ENCODE measurements around the gene OR13C4.
"Not testable (repeated sequence)": the region's sequence is repeated elsewhere in the genome, so short reads cannot be mapped to it uniquely, and the experiment has no call there.

Gene OR13C4

DNA sequence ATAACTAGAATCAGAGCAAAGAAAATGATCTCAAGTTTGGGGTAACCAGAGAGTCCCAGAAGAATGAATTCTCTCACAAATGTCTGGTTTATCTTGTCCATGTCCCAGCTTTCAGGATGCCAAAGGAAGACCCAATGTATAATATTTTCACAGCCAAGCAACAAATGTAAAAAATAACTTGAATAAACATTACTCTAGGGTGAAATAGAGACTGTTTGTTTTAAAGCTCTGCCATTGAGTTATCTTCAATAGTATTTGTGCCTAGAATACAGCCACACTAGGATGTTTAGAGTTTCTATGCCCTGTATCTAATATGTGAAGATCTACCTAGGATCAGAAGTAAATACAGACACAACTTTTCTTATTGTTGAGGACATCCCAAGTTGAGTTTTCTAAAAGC, at the start of gene OR13C4:
OR13C4 (minus strand) TSS at position 101 of the 400 bp plus-strand sequence; CDS start at position 101, 0 bp downstream.
- no peak for DNase-seq (ENCODE audit: low read depth)

GRCh38 chr9:104575456-104575855, 48.4 kb upstream of the OR13C4 start:
- DNase-seq (ENCODE audit: low read depth): peak; percentile 5

DNA sequence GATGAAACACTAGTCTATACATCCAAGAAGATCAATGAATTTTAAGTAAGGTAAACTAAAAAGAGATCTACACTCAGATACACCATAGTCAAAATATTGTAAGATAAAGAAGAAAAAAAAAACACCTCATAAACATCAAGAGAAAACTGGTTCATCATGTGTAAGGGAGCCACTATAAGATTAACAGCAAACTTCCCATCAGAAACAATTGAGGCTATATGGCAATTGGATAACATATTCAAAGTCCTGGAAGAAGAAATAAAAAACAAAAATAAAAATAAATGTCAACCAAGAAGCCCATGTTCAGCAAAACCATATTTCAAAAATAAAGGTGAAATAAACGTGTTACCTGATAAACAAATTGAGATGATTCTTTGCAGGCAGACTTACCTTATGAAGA, 45.6 kb upstream of the OR13C4 start:
- DNase-seq (ENCODE audit: low read depth): no peak

- no peak for DNase-seq (ENCODE audit: low read depth)
Observed at GRCh38 chr9:104568868-104569267, 41.9 kb upstream of the OR13C4 start, which contains the start of gene OR13C8. Gene OR13C8, plus strand, starts transcription at chr9:104569168. Its CDS starts 0 bp downstream, at chr9:104569168.

- DNase-seq (ENCODE audit: low read depth): no peak
Observed at GRCh38 chr9:104564358-104564757, 37.3 kb upstream of the OR13C4 start.

- DNase-seq (ENCODE audit: low read depth): no peak
Observed at GRCh38 chr9:104556830-104557634, 30.0 kb upstream of the OR13C4 start.

- DNase-seq (ENCODE audit: low read depth): no peak
Observed at GRCh38 chr9:104555521-104555920, 28.5 kb upstream of the OR13C4 start.

GRCh38 chr9:104553261-104553660, 26.3 kb upstream of the OR13C4 start:
- DNase-seq (ENCODE audit: low read depth): no peak

GRCh38 chr9:104544644-104545043, 17.6 kb upstream of the OR13C4 start:
- DNase-seq (ENCODE audit: low read depth): no peak

- DNase-seq (ENCODE audit: low read depth): no peak
Observed at GRCh38 chr9:104539275-104539674, 12.3 kb upstream of the OR13C4 start.

GRCh38 chr9:104536756-104537155, 9.7 kb upstream of the OR13C4 start, which contains the start of gene OR13C3:
Gene OR13C3, minus strand, starts transcription at chr9:104536856. Its CDS starts 133 bp downstream, at chr9:104536723.
- no peak for DNase-seq (ENCODE audit: low read depth)

GRCh38 chr9:104520241-104520640, 6.8 kb downstream of the OR13C4 start:
- DNase-seq (ENCODE audit: low read depth): not testable (repeated sequence)

GRCh38 chr9:104514901-104515300, 12.1 kb downstream of the OR13C4 start:
- no peak for DNase-seq (ENCODE audit: low read depth)

GRCh38 chr9:104506565-104506964, 20.4 kb downstream of the OR13C4 start:
- DNase-seq (ENCODE audit: low read depth): no peak

GRCh38 chr9:104503963-104504362, 23.0 kb downstream of the OR13C4 start, which contains the start of gene OR13F1:
Gene OR13F1, plus strand, starts transcription at chr9:104504263. Its CDS starts 0 bp downstream, at chr9:104504263.
- DNase-seq (ENCODE audit: low read depth): no peak

DNA sequence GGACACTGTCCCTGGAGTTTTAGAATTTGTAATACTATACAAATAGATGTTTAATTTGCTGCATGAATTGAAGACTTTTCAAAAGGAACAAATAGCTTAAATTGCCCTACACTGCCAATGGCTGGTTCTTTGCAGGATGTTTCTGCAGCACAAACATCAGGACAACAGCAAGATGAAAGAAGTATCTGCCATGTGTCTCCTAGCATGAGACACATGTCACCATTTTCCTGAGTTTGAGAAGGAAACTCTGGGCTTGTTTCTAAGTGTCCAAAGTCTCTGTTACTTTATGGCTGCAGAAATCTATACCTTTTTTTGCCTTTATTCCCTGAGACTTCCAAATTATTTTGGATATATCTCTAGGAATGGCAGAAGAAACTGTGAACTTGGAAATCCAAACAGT, 23.6 kb downstream of the OR13C4 start:
- no peak for DNase-seq (ENCODE audit: low read depth)

DNA sequence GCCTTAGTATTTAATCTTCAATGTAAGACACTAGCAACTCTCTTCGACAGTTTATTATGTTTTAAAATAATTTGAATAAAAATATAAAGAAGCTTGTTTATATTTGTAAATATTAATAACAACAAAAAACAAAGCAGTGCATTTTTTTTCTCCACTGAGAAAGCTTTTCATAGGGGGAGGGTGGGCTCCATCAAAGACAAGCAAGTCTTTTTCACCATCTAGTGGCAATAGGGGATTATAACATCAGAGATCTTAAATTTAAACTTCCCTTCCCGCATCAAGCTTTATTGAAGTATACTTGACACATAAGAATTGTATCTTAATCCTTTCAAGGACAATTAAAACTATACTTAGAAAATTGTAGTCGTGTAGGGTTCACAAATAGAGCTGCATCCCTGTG, 32.2 kb downstream of the OR13C4 start:
- DNase-seq (ENCODE audit: low read depth): no peak

DNA sequence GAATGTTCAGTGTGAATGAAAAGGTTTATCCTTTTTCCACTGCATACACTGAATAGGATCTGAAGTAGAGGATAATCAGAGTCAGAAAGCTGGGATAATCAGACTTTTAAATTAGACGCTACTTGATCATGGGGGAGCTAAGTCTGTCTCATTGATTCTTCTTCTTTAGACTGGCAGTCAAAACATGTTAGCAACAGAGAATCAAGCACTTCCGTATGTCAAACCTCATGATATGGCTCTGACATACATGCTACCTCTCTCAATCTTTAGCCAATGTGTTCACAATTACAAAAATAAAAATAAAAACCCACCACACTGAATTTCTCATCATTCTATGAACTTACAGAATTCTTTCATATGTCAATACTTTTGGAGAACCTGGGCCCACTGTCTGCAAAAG, 42.0 kb downstream of the OR13C4 start:
- DNase-seq (ENCODE audit: low read depth): no peak

DNA sequence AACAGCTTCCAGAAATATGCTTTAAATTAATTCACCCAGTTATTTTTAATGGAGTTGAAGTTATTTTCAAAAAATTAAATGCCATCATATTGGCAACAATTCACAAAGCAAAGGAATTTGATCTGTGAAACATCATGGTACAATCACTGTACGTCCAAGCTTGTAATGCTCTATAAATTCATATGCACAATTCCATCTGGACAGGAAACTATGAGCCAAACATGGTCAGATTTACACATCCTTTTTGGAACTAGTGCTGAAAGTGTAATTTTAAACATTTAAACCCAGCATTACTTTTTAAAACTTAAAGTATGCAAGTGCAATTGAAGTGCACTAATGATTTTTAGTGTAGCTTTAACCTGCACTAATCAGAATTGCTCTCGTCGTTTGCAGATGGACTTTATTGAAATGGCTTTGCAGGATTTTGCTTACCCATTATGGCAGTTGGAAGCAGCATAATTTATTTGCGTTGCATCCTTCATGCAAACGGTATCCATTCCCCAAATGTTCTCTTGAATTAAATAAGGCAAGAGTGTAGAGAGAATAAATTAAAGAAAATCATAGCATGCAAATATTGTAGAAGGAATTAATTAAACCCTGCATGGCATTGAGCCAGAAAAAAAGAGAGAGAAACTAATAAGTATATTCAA, 44.0 kb downstream of the OR13C4 start:
- DNase-seq (ENCODE audit: low read depth): no peak
